K562 (cell line): Measurements from ENCODE around the gene SMAD1. TPM values are rescaled to one million over a fixed set of nuclear protein-coding genes. Genes with fewer than 3 reads are reported as not detected.

ENCODE experiments used
- ATAC-seq: fragments of 200-7000 bp; cut with Tn5 transposase; 3 replicates; pipeline ENCODE4 v1.9.1; 2020; ENCODE audit warnings: moderate library complexity
- BruUV-seq: library from RNA; stranded (reverse); fragments of 400-500 nt; replicated peaks from 2 replicates; lab custom pipeline; 2021; lab: Mats Ljungman, UMichigan
- CTCF ChIA-PET: fragments of 300-600 bp; formaldehyde crosslinking; extraction: SDS; loops from one replicate; lab custom pipeline; 2021; ENCODE audit warnings: low intra/inter-chr PET ratio; lab: Yijun Ruan, JAX
- POLR2A ChIA-PET: fragments of 300-600, 350-650 bp; sonication (Branson Sonifier 250); formaldehyde crosslinking; extraction: SDS; loops from one replicate; lab custom pipeline; 2021; ENCODE audit warnings: antibody characterized with exemption, inconsistent platforms; lab: Yijun Ruan, JAX
- DNase-seq, 4 experiments: peaks; one replicate each; pipeline versions ENCODE4 v3.0.0 to v3.0.0-alpha.2; 2011 to 2018; ENCODE audit warnings: low spot score in 3 of 4, mixed read lengths in 3 of 4; ENCODE audit errors: extremely low read depth in 1 of 4
- FAIRE-seq: peaks from 2 replicates; lab custom pipeline; 2011; peaks lifted over from hg19 to GRCh38; lab: Jason Lieb, UNC
- H2AFZ ChIP-seq: 2 replicates; pipeline ENCODE4 v1.6.0; 2011; ENCODE audit warnings: low read depth, low read length, control low read depth, inconsistent platforms
- H3K27ac ChIP-seq: fragments of 200-600 bp; 3 replicates; pipeline ENCODE4 v1.8.0; 2011; ENCODE audit warnings: low read depth, mild to moderate bottlenecking, control low read depth, inconsistent platforms, low read length, moderate library complexity, mixed read lengths; ENCODE audit errors: extremely low read depth
- H3K27me3 ChIP-seq, 2 experiments: fragments of 300-600 bp in 1 of 2; 2 replicates in 1 of 2; 3 replicates in 1 of 2; pipeline versions ENCODE4 v1.6.0 to v1.8.0; 2011; ENCODE audit warnings: inconsistent platforms in 2 of 2, low read length in 2 of 2, mild to moderate bottlenecking in 1 of 2, mixed read lengths in 1 of 2, moderate library complexity in 1 of 2; ENCODE audit not compliant: control insufficient read depth in 2 of 2, insufficient read depth in 2 of 2
- H3K36me3 ChIP-seq: fragments of 300-600 bp; 3 replicates; pipeline ENCODE4 v1.8.0; 2011; ENCODE audit warnings: mild to moderate bottlenecking, low read length, inconsistent platforms; ENCODE audit not compliant: control insufficient read depth, insufficient read depth
- H3K4me1 ChIP-seq, 2 experiments: fragments of 200-600 bp in 1 of 2; replicated peaks in 1 of 2; 2 replicates in 1 of 2; 3 replicates in 1 of 2; pipeline versions ENCODE4 v1.5.1 to v1.8.0; 2011; ENCODE audit warnings: inconsistent platforms in 2 of 2, low read length in 2 of 2, mild to moderate bottlenecking in 1 of 2, mixed read lengths in 1 of 2, moderate library complexity in 1 of 2; ENCODE audit not compliant: control insufficient read depth in 2 of 2, insufficient read depth in 2 of 2
- H3K4me2 ChIP-seq: 2 replicates; pipeline ENCODE4 v1.6.1; 2011; ENCODE audit warnings: low read length, control low read depth, inconsistent platforms, mixed read lengths; ENCODE audit not compliant: insufficient read depth
- H3K4me3 ChIP-seq: fragments of 200-600 bp; sonication (generic), shearing (Covaris generic); 2 replicates; pipeline ENCODE4 v1.5.1; 2016; ENCODE audit warnings: control low read depth, inconsistent platforms
- H3K79me2 ChIP-seq: fragments of 200-600 bp; 3 replicates; pipeline ENCODE4 v1.8.0; 2011; ENCODE audit warnings: low read length, inconsistent platforms; ENCODE audit not compliant: control insufficient read depth, insufficient read depth
- H3K9ac ChIP-seq, 2 experiments: 2 replicates each; pipeline versions ENCODE4 v1.6.0 to v1.6.1; 2011; ENCODE audit warnings: low read depth in 2 of 2, low read length in 2 of 2, control low read depth in 1 of 2, inconsistent platforms in 1 of 2, mild to moderate bottlenecking in 1 of 2, mixed read lengths in 1 of 2; ENCODE audit not compliant: insufficient read depth in 1 of 2
- H3K9me1 ChIP-seq: one replicate; pipeline ENCODE4 v1.6.0; 2011; ENCODE audit warnings: inconsistent platforms, mild to moderate bottlenecking, low read length, moderate library complexity; ENCODE audit not compliant: control insufficient read depth, insufficient read depth
- H3K9me3 ChIP-seq: replicated peaks from 2 replicates; pipeline ENCODE4 v1.5.1; 2011; ENCODE audit warnings: low read depth, low read length, inconsistent platforms; ENCODE audit not compliant: control insufficient read depth, insufficient read depth
- H4K20me1 ChIP-seq: replicated peaks from 2 replicates; pipeline ENCODE4 v1.6.1; 2011; ENCODE audit warnings: low read length, inconsistent platforms, mixed read lengths; ENCODE audit not compliant: control insufficient read depth, insufficient read depth
- ASH1L ChIP-seq: fragments of 450-650 bp; IDR thresholded peaks from 2 replicates; pipeline ENCODE4 v1.6.1; 2018; ENCODE audit warnings: borderline replicate concordance, mild to moderate bottlenecking, low read depth; ENCODE audit not compliant: partially characterized antibody
- MGA ChIP-seq: fragments of 450-650 bp; IDR thresholded peaks from 2 replicates; pipeline ENCODE4 v1.6.1; 2016; ENCODE audit warnings: mild to moderate bottlenecking, moderate library complexity
- RBM15 ChIP-seq: fragments of 200-400 bp; formaldehyde crosslinking; IDR thresholded peaks from 2 replicates; pipeline ENCODE4 v1.6.1; 2018; ENCODE audit warnings: mild to moderate bottlenecking, low read length, moderate library complexity; ENCODE audit not compliant: insufficient read depth
- TGIF2 ChIP-seq: sonication (generic); formaldehyde crosslinking; IDR thresholded peaks from 2 replicates; pipeline ENCODE4 v1.8.1; 2022; ENCODE audit warnings: mild to moderate bottlenecking, missing genetic modification reagents, moderate library complexity
- ZFP91 ChIP-seq: sonication (generic); formaldehyde crosslinking; IDR thresholded peaks from 2 replicates; pipeline ENCODE4 v1.8.0; 2022; ENCODE audit warnings: mild to moderate bottlenecking, missing genetic modification reagents
- ZNF311 ChIP-seq: fragments of 250-450 bp; sonication (Bioruptor Pico); IDR thresholded peaks from 2 replicates; pipeline ENCODE4 v1.4.0; 2020; ENCODE audit warnings: mild to moderate bottlenecking, moderate library complexity
- ZNF785 ChIP-seq: fragments of 250-450 bp; sonication (Bioruptor Pico); IDR thresholded peaks from 2 replicates; pipeline ENCODE4 v1.4.0; 2020; ENCODE audit warnings: mild to moderate bottlenecking
- ZNF830 ChIP-seq: fragments of 250-450 bp; sonication (Bioruptor Pico); IDR thresholded peaks from 2 replicates; pipeline ENCODE4 v1.5.0; 2021; ENCODE audit warnings: mild to moderate bottlenecking
- WGBS: fragments of 100-300 bp; shearing (Covaris generic); methylation state at CpG from one replicate; pipeline ENCODE4 v1.1.6; 2016; ENCODE audit warnings: low coverage, mixed read lengths; ENCODE audit not compliant: insufficient coverage; ENCODE audit errors: missing lambda C conversion rate; 5-methylcytosine and 5-hydroxymethylcytosine counted together
- in situ Hi-C: fragments of 300-500 bp; cut with MboI; formaldehyde crosslinking; loops from 4 replicates; pipeline ENCODE4 v1.15.0; 2018; ENCODE audit warnings: inconsistent platforms, mixed read lengths
- intact Hi-C: fragments of 100-400 bp; cut with micrococcal nuclease; formaldehyde crosslinking; loops from 2 replicates; pipeline ENCODE4 v1.14.2; 2022
- polyA plus RNA-seq, 8 experiments: library from polyadenylated mRNA; depleted of rRNA in 4 of 8; stranded (reverse) in 5 of 8; unstranded in 3 of 8; fragments of >200 nt; fragmentation: Nextera tagmentation in 2 of 8; fragmentation: Illumina TruSeq in 1 of 8; extraction: Ambion mirVana in 2 of 8; extraction: Trizol in 1 of 8; gene quantifications; 2 replicates each; pipeline versions ENCODE4 v1.2.1 to v1.2.3, GENCODE V29; 2011 to 2014; ENCODE audit warnings: inconsistent platforms in 1 of 8, missing spikeins in 1 of 8
- total RNA-seq, 7 experiments: library from RNA; depleted of rRNA in 6 of 7; stranded (reverse); fragments of >200 nt in 6 of 7; fragmentation: Illumina TruSeq in 2 of 7; extraction: Trizol in 2 of 7; gene quantifications; 2 replicates each; pipeline versions ENCODE4 v1.2.1 to v1.2.3, GENCODE V29; 2011 to 2021; ENCODE audit warnings: low replicate concordance in 1 of 7

Gene SMAD1
- total and polyA plus RNA-seq, 9 of the 15 experiments (the other 6 are each of a cell fraction or from before 2014, with no cell fraction given): 0.05 to 0.54 (median 0.21) TPM; not detected in 3

- ChIA-PET CTCF (no interaction called here), POLR2A (no interaction called here)
- Histone ChIP-seq H3K4me1 (no peaks in the 10 kb centered on the region), H3K27ac (no peak overlapping the region), H4K20me1 (no peaks in the 10 kb centered on the region), H3K9ac (no peak overlapping the region), H3K79me2 (no peaks in the 10 kb centered on the region), H3K4me3 (no peak overlapping the region), H3K27me3 (no peaks in the 10 kb centered on the region), H2AFZ (no peak overlapping the region), H3K9me1 (no peaks in the 10 kb centered on the region), H3K9me3 (no peaks in the 10 kb centered on the region), H3K4me2 (no peak overlapping the region), H3K36me3 (no peaks in the 10 kb centered on the region)
- ATAC-seq (no peak), FAIRE-seq (no peak), DNase-seq (no peak)
- intact Hi-C loops: no loop called here
- in situ Hi-C loops: no loop called here
- BruUV-seq: no TSS peak
- WGBS: 3% methylated on average over 2 of the region's 2 CpGs
- TF ChIP-seq MGA (no peak), ZNF785 (no peak), TGIF2 (CRISPR knock-in tag) (no peak), ZFP91 (CRISPR knock-in tag) (no peak), ASH1L (no peak), RBM15 (no peak), ZNF830 (no peak), ZNF311 (CRISPR knock-in tag) (no peak)
These were observed 54.4 kb downstream of the SMAD1 start for GRCh38 chr4:145536044-145536443.
